Loucy (cell line): ENCODE measurements around the gene SLC12A4.

Source experiments
- H2AFZ ChIP-seq: fragments of 200-600 bp; sonication (generic); 2 replicates; pipeline ENCODE4 v1.6.0; 2016; ENCODE audit warnings: antibody characterized with exemption, mild to moderate bottlenecking, low read length, moderate library complexity
- H3F3A ChIP-seq: fragments of 200-600 bp; 2 replicates; pipeline ENCODE4 v1.6.0; 2016; ENCODE audit warnings: antibody characterized with exemption, low read depth, mild to moderate bottlenecking
- H3K27me3 ChIP-seq: fragments of 200-600 bp; sonication (generic); 2 replicates; pipeline ENCODE4 v1.6.1; 2014; ENCODE audit warnings: low read length, mild to moderate bottlenecking; ENCODE audit not compliant: insufficient read depth, poor library complexity, severe bottlenecking
- H3K36me3 ChIP-seq: fragments of 200-600 bp; sonication (generic); 2 replicates; pipeline ENCODE4 v1.6.1; 2016; ENCODE audit warnings: low read length; ENCODE audit not compliant: insufficient read depth
- H3K4me1 ChIP-seq: fragments of 200-600 bp; sonication (generic); 2 replicates; pipeline ENCODE4 v1.5.1; 2014; ENCODE audit warnings: low read length, mild to moderate bottlenecking; ENCODE audit not compliant: insufficient read depth, poor library complexity, severe bottlenecking
- H3K4me2 ChIP-seq: fragments of 200-600 bp; sonication (generic); 2 replicates; pipeline ENCODE4 v1.6.0; 2014; ENCODE audit warnings: antibody characterized with exemption, low read length, low read depth, mild to moderate bottlenecking; ENCODE audit not compliant: poor library complexity, severe bottlenecking
- H3K4me3 ChIP-seq: fragments of 200-600 bp; sonication (generic); 2 replicates; pipeline ENCODE4 v1.5.1; 2014; ENCODE audit warnings: low read length, mild to moderate bottlenecking, mixed read lengths; ENCODE audit not compliant: poor library complexity, severe bottlenecking
- H3K79me2 ChIP-seq: fragments of 200-600 bp; sonication (generic); 2 replicates; pipeline ENCODE4 v1.6.1; 2014; ENCODE audit warnings: low read length; ENCODE audit not compliant: insufficient read depth
- H3K9ac ChIP-seq: fragments of 200-600 bp; sonication (generic); 2 replicates; pipeline ENCODE4 v1.6.0; 2014; ENCODE audit warnings: mild to moderate bottlenecking, low read depth, low read length, moderate library complexity; ENCODE audit not compliant: poor library complexity, severe bottlenecking
- H3K9me2 ChIP-seq: fragments of 200-600 bp; sonication (generic); replicated peaks from 2 replicates; pipeline ENCODE4 v1.6.1; 2016; ENCODE audit warnings: low read depth, low read length, mixed read lengths
- H3K9me3 ChIP-seq: fragments of 200-600 bp; sonication (generic); 2 replicates; pipeline ENCODE4 v1.6.1; 2014; ENCODE audit warnings: mild to moderate bottlenecking, antibody characterized with exemption, low read length, low read depth; ENCODE audit not compliant: insufficient read depth
- H4K20me1 ChIP-seq: fragments of 200-600 bp; sonication (generic); 2 replicates; pipeline ENCODE4 v1.6.0; 2014; ENCODE audit warnings: antibody characterized with exemption, low read length, mild to moderate bottlenecking; ENCODE audit not compliant: insufficient read depth, poor library complexity, severe bottlenecking
- CTCF ChIP-seq: fragments of 200-600 bp; sonication (generic); conservative IDR thresholded peaks from 2 replicates; pipeline ENCODE4 v1.5.1; 2014; ENCODE audit warnings: mild to moderate bottlenecking, antibody characterized with exemption, low read length
- EZH2phosphoT487 ChIP-seq: fragments of 200-600 bp; IDR thresholded peaks from 2 replicates; pipeline ENCODE4 v1.6.1; 2018; ENCODE audit warnings: antibody characterized with exemption, mild to moderate bottlenecking, moderate library complexity, borderline replicate concordance

Gene SLC12A4

GRCh38 chr16:67930191-67930590, 38.2 kb downstream of the SLC12A4 start:
- TF ChIP-seq EZH2phosphoT487 (no peak), CTCF (no peak)
- peaks cover 3% of the 10 kb centered on the region; the same call in 1 of the 2 replicates for H3K79me2 ChIP-seq
- no peaks in the 10 kb centered on the region for H3K9me2 ChIP-seq
- peaks cover 13% of the 10 kb centered on the region; the same call in 1 of the 2 replicates for H3K36me3 ChIP-seq
- H3K4me1 ChIP-seq: peaks cover 6% of the 10 kb centered on the region
- H3F3A ChIP-seq: no peaks in the 10 kb centered on the region
- H2AFZ ChIP-seq: no peak overlapping the region
- peaks cover 4% of the 10 kb centered on the region for H4K20me1 ChIP-seq
- no peak overlapping the region for H3K4me2 ChIP-seq
- H3K9ac ChIP-seq: no peak overlapping the region
- H3K27me3 ChIP-seq: no peaks in the 10 kb centered on the region
- no peak overlapping the region for H3K4me3 ChIP-seq
- H3K9me3 ChIP-seq: no peaks in the 10 kb centered on the region

GRCh38 chr16:67928561-67929364, 39.7 kb downstream of the SLC12A4 start:
- Histone ChIP-seq H3K36me3 (peaks cover 13% of the 10 kb centered on the region; the same call in 1 of the 2 replicates), H3K4me1 (peaks cover 3% of the 10 kb centered on the region), H3K9ac (no peak overlapping the region), H2AFZ (no peak overlapping the region), H3K4me3 (no peak overlapping the region), H3K27me3 (no peaks in the 10 kb centered on the region), H4K20me1 (no peaks in the 10 kb centered on the region), H3K79me2 (no peaks in the 10 kb centered on the region), H3F3A (no peaks in the 10 kb centered on the region), H3K4me2 (no peak overlapping the region), H3K9me3 (no peaks in the 10 kb centered on the region), H3K9me2 (no peaks in the 10 kb centered on the region)
- peak; percentile 85 for TF ChIP-seq CTCF
- TF ChIP-seq EZH2phosphoT487: no peak

GRCh38 chr16:67928147-67928546, 40.3 kb downstream of the SLC12A4 start:
- no peak overlapping the region for H3K9ac ChIP-seq
- no peak for TF ChIP-seq EZH2phosphoT487

More at GRCh38 chr16:67928147-67928546, 40.3 kb downstream of the SLC12A4 start:
- no peaks in the 10 kb centered on the region for H3K9me2 ChIP-seq
- H3K4me2 ChIP-seq: no peak overlapping the region
- no peaks in the 10 kb centered on the region for H4K20me1 ChIP-seq
- peaks cover 3% of the 10 kb centered on the region for H3K4me1 ChIP-seq
- no peaks in the 10 kb centered on the region for H3K9me3 ChIP-seq
- H3K79me2 ChIP-seq: no peaks in the 10 kb centered on the region
- no peaks in the 10 kb centered on the region for H3F3A ChIP-seq
- H3K36me3 ChIP-seq: peaks cover 13% of the 10 kb centered on the region; the same call in 1 of the 2 replicates
- H3K4me3 ChIP-seq: no peak overlapping the region
- H3K27me3 ChIP-seq: no peaks in the 10 kb centered on the region
- H2AFZ ChIP-seq: no peak overlapping the region
